WTC11 (cell line): ENCODE data around the gene KIAA1671. TPM values are rescaled to one million over a fixed set of nuclear protein-coding genes. Genes with fewer than 3 reads are reported as not detected.

ENCODE experiments used
- ATAC-seq: fragments of 200-7000 bp; cut with Tn5 transposase; 2 replicates; pipeline ENCODE4 v1.10.0; 2021; ENCODE audit warnings: mild to moderate bottlenecking, moderate library complexity
- CTCF ChIA-PET: fragments of 300-600 bp; sonication (Branson Sonifier 250); formaldehyde crosslinking; loops from one replicate; lab custom pipeline; 2021; ENCODE audit warnings: antibody characterized with exemption; lab: Charles Lee
- POLR2A ChIA-PET: fragments of 350-600 bp; sonication (Branson Sonifier 250); formaldehyde crosslinking; loops from one replicate; lab custom pipeline; 2021; ENCODE audit warnings: antibody characterized with exemption; lab: Charles Lee
- DNase-seq: peaks from one replicate; pipeline ENCODE4 v3.0.0; 2021; ENCODE audit warnings: low spot score
- H3K27ac Mint-ChIP-seq: 2 replicates; pipeline ENCODE4 v1.8.0; 2021; ENCODE audit warnings: mixed read lengths
- H3K27me3 Mint-ChIP-seq: 2 replicates; pipeline ENCODE4 v1.8.0; 2021; ENCODE audit warnings: low read depth, mild to moderate bottlenecking, moderate library complexity, mixed read lengths
- H3K36me3 Mint-ChIP-seq: 2 replicates; pipeline ENCODE4 v1.8.0; 2021; ENCODE audit warnings: mixed read lengths
- H3K4me1 Mint-ChIP-seq: 2 replicates; pipeline ENCODE4 v1.8.0; 2022; ENCODE audit warnings: mixed read lengths
- H3K4me3 Mint-ChIP-seq: 2 replicates; pipeline ENCODE4 v1.8.0; 2021; ENCODE audit warnings: mild to moderate bottlenecking, moderate library complexity, mixed read lengths
- H3K9me3 Mint-ChIP-seq: 2 replicates; pipeline ENCODE4 v1.8.0; 2021; ENCODE audit warnings: mixed read lengths
- AFF4 ChIP-seq: sonication (generic); formaldehyde crosslinking; IDR thresholded peaks from 2 replicates; pipeline ENCODE4 v1.8.1; 2023; ENCODE audit warnings: mild to moderate bottlenecking, missing genetic modification reagents, borderline replicate concordance
- ATF1 ChIP-seq: sonication (generic); formaldehyde crosslinking; IDR thresholded peaks from 2 replicates; pipeline ENCODE4 v1.8.1; 2023; ENCODE audit warnings: mild to moderate bottlenecking, moderate library complexity, missing genetic modification reagents
- CREM ChIP-seq: sonication (generic); formaldehyde crosslinking; IDR thresholded peaks from 2 replicates; pipeline ENCODE4 v1.8.1; 2022; ENCODE audit warnings: mild to moderate bottlenecking, missing genetic modification reagents, moderate library complexity
- ELF4 ChIP-seq: sonication (generic); formaldehyde crosslinking; IDR thresholded peaks from 2 replicates; pipeline ENCODE4 v1.8.1; 2022; ENCODE audit warnings: low read depth, mild to moderate bottlenecking, moderate library complexity, missing genetic modification reagents
- EMX1 ChIP-seq: fragments of 250-450 bp; sonication (Bioruptor Pico); IDR thresholded peaks from 2 replicates; pipeline ENCODE4 v1.8.0; 2021; ENCODE audit warnings: mild to moderate bottlenecking
- ERG ChIP-seq: fragments of 250-450 bp; sonication (Bioruptor Pico); IDR thresholded peaks from 2 replicates; pipeline ENCODE4 v1.8.0; 2021; ENCODE audit warnings: mild to moderate bottlenecking
- GRHL2 ChIP-seq: fragments of 250-450 bp; sonication (Bioruptor Pico); IDR thresholded peaks from 2 replicates; pipeline ENCODE4 v1.8.0; 2022; ENCODE audit warnings: mild to moderate bottlenecking, moderate library complexity; ENCODE audit not compliant: insufficient replicate concordance, severe bottlenecking
- IRF1 ChIP-seq: sonication (generic); formaldehyde crosslinking; IDR thresholded peaks from 2 replicates; pipeline ENCODE4 v1.8.0; 2023; ENCODE audit warnings: missing genetic modification reagents
- IRF2 ChIP-seq: sonication (generic); formaldehyde crosslinking; IDR thresholded peaks from 2 replicates; pipeline ENCODE4 v1.8.0; 2022; ENCODE audit warnings: low read depth, missing genetic modification reagents, borderline replicate concordance
- JUN ChIP-seq: sonication (generic); formaldehyde crosslinking; IDR thresholded peaks from 2 replicates; pipeline ENCODE4 v1.8.0; 2023; ENCODE audit warnings: mild to moderate bottlenecking, missing genetic modification reagents
- KAT7 ChIP-seq: sonication (generic); formaldehyde crosslinking; IDR thresholded peaks from 2 replicates; pipeline ENCODE4 v1.8.1; 2023; ENCODE audit warnings: missing genetic modification reagents, mild to moderate bottlenecking, borderline replicate concordance
- NR3C1 ChIP-seq: sonication (generic); formaldehyde crosslinking; conservative IDR thresholded peaks from 2 replicates; pipeline ENCODE4 v1.8.1; 2023; ENCODE audit warnings: low read depth, mild to moderate bottlenecking, missing genetic modification reagents
- SMAD3 ChIP-seq: sonication (generic); formaldehyde crosslinking; IDR thresholded peaks from 2 replicates; pipeline ENCODE4 v1.8.0; 2022; ENCODE audit warnings: missing genetic modification reagents, mild to moderate bottlenecking, borderline replicate concordance
- SP1 ChIP-seq: sonication (generic); formaldehyde crosslinking; conservative IDR thresholded peaks from 2 replicates; pipeline ENCODE4 v1.8.1; 2022; ENCODE audit warnings: missing genetic modification reagents
- USF1 ChIP-seq: sonication (generic); formaldehyde crosslinking; IDR thresholded peaks from 2 replicates; pipeline ENCODE4 v1.8.0; 2022; ENCODE audit warnings: mild to moderate bottlenecking, missing genetic modification reagents
- USF2 ChIP-seq: sonication (generic); formaldehyde crosslinking; IDR thresholded peaks from 2 replicates; pipeline ENCODE4 v1.8.1; 2023; ENCODE audit warnings: mild to moderate bottlenecking, missing genetic modification reagents, moderate library complexity
- ZMAT4 ChIP-seq: fragments of 250-450 bp; sonication (Bioruptor Pico); IDR thresholded peaks from 2 replicates; pipeline ENCODE4 v1.9.0; 2021; ENCODE audit warnings: mild to moderate bottlenecking
- ZNF121 ChIP-seq: sonication (generic); formaldehyde crosslinking; IDR thresholded peaks from 2 replicates; pipeline ENCODE4 v1.8.0; 2023; ENCODE audit warnings: missing genetic modification reagents
- ZNF138 ChIP-seq: sonication (generic); formaldehyde crosslinking; conservative IDR thresholded peaks from 2 replicates; pipeline ENCODE4 v1.8.1; 2022; ENCODE audit warnings: mild to moderate bottlenecking, moderate library complexity, missing genetic modification reagents
- ZNF219 ChIP-seq: sonication (generic); formaldehyde crosslinking; IDR thresholded peaks from 2 replicates; pipeline ENCODE4 v1.8.0; 2023; ENCODE audit warnings: missing genetic modification reagents, mild to moderate bottlenecking, borderline replicate concordance
- ZNF423 ChIP-seq: fragments of 250-450 bp; sonication (Bioruptor Pico); IDR thresholded peaks from 2 replicates; pipeline ENCODE4 v2.1.2; 2022; ENCODE audit warnings: mild to moderate bottlenecking, moderate library complexity
- ZNF425 ChIP-seq: fragments of 250-450 bp; sonication (Bioruptor Pico); conservative IDR thresholded peaks from 2 replicates; pipeline ENCODE4 v1.9.0; 2021; ENCODE audit warnings: mild to moderate bottlenecking
- total RNA-seq: library from RNA; stranded (reverse); gene quantifications from 3 replicates; pipeline ENCODE4 v1.2.3, GENCODE V29; 2021

KIAA1671 gene
- total RNA-seq, 1 experiment from 2014 or later = 26.0 TPM

GRCh38 chr22:24962094-24962493 lies 9.6 kb downstream of the KIAA1671 start:
- no peaks in the 10 kb centered on the region for H3K27me3 Mint-ChIP-seq
- no peaks in the 10 kb centered on the region for H3K9me3 Mint-ChIP-seq
- H3K27ac Mint-ChIP-seq = no peak overlapping the region
- H3K36me3 Mint-ChIP-seq = peaks cover 8% of the 10 kb centered on the region; the same call in 1 of the 2 replicates
- ChIA-PET CTCF (interaction anchor here (1.2 to 2.0 kb wide), 2 partner anchors 87 to 95 kb away, joined by 3 to 6 read pairs; no protein-coding TSS in a partner anchor), POLR2A (no interaction called here)
- DNase-seq (no peak), ATAC-seq (no peak)
- no peak for TF ChIP-seq KAT7 (CRISPR knock-in tag)
- no peak for TF ChIP-seq ZNF423 (CRISPR knock-in tag)
- no peak for TF ChIP-seq JUN (CRISPR knock-in tag)
- no peak for TF ChIP-seq ATF1 (CRISPR knock-in tag)
- peaks cover 15% of the 10 kb centered on the region; the same call in 1 of the 2 replicates for H3K4me1 Mint-ChIP-seq
- H3K4me3 Mint-ChIP-seq = no peak overlapping the region

- no peak for ATAC-seq
- no peaks in the 10 kb centered on the region for H3K27me3 Mint-ChIP-seq
- TF ChIP-seq ZNF121 (CRISPR knock-in tag) = no peak
- no peak for TF ChIP-seq IRF2
- no peak for TF ChIP-seq CREM (CRISPR knock-in tag)
- TF ChIP-seq USF2 = no peak
- TF ChIP-seq GRHL2 (CRISPR knock-in tag) = no peak
- no peak for TF ChIP-seq ERG
- TF ChIP-seq ZMAT4 (CRISPR knock-in tag) = no peak
- no peak for TF ChIP-seq ZNF219 (CRISPR knock-in tag)
- TF ChIP-seq SP1 (CRISPR knock-in tag) = no peak
- no peak for TF ChIP-seq AFF4 (CRISPR knock-in tag)
- no peak for TF ChIP-seq EMX1
- TF ChIP-seq IRF1 = no peak
- no peak for TF ChIP-seq ZNF138 (CRISPR knock-in tag)
- TF ChIP-seq ZNF425 (CRISPR knock-in tag) = no peak
- no peak for TF ChIP-seq USF1 (CRISPR knock-in tag)
- TF ChIP-seq SMAD3 (CRISPR knock-in tag) = no peak
- TF ChIP-seq ELF4 = no peak
- no peak for TF ChIP-seq NR3C1 (CRISPR knock-in tag)
- TF ChIP-seq, all 79 proteins: peak for 0
- H3K4me3 Mint-ChIP-seq = no peak overlapping the region
- H3K36me3 Mint-ChIP-seq = peaks cover 8% of the 10 kb centered on the region; the same call in 1 of the 2 replicates
- CTCF ChIA-PET = interaction anchor here (0.6 to 2.0 kb wide), 4 partner anchors 8 to 95 kb away, joined by 3 to 6 read pairs (median 4); no protein-coding TSS in a partner anchor
- POLR2A ChIA-PET = no interaction called here
- H3K9me3 Mint-ChIP-seq = no peaks in the 10 kb centered on the region
- DNase-seq = no peak
- no peak overlapping the region for H3K27ac Mint-ChIP-seq
- peaks cover 21% of the 10 kb centered on the region for H3K4me1 Mint-ChIP-seq
Measured at GRCh38 chr22:24962835-24963234, 10.3 kb downstream of the KIAA1671 start.
